GM12875 (cell line): ENCODE results near the gene SP1.
"Not testable (repeated sequence)": the region's sequence is repeated elsewhere in the genome, so short reads cannot be mapped to it uniquely, and the experiment has no call there.

ENCODE experiments used
- H3K4me3 ChIP-seq: one replicate; pipeline ENCODE4 v1.5.1; 2011; ENCODE audit warnings: low read depth, low read length, control low read depth
- CTCF ChIP-seq: IDR thresholded peaks from 2 replicates; pipeline ENCODE4 v1.5.1; 2011; ENCODE audit warnings: low read depth, mild to moderate bottlenecking, control low read depth, inconsistent platforms, low read length, moderate library complexity, borderline replicate concordance; ENCODE audit not compliant: insufficient read depth

Gene SP1

GRCh38 chr12:53418221-53418620 lies 38.2 kb downstream of the SP1 start:
- TF ChIP-seq CTCF: no peak
- no peak overlapping the region for H3K4me3 ChIP-seq

GRCh38 chr12:53419756-53420155 lies 39.8 kb downstream of the SP1 start:
- TF ChIP-seq CTCF: no peak
- H3K4me3 ChIP-seq: no peak overlapping the region

GRCh38 chr12:53422247-53422646 lies 42.3 kb downstream of the SP1 start:
- not testable (repeated sequence) for H3K4me3 ChIP-seq

GRCh38 chr12:53423597-53423996 lies 43.6 kb downstream of the SP1 start, which contains the start of gene AMHR2:
AMHR2 (plus strand) TSS chr12:53423855; CDS start chr12:53423935, 80 bp downstream.
- no peak for TF ChIP-seq CTCF
- no peak within 1 kb of the TSS for H3K4me3 ChIP-seq

GRCh38 chr12:53424626-53425514 lies 44.9 kb downstream of the SP1 start:
- TF ChIP-seq CTCF: no peak
- no peak overlapping the region for H3K4me3 ChIP-seq

- H3K4me3 ChIP-seq: no peak overlapping the region
These were observed 45.7 kb downstream of the SP1 start for GRCh38 chr12:53425515-53426150.

More at GRCh38 chr12:53425515-53426150, 45.7 kb downstream of the SP1 start:
- no peak for TF ChIP-seq CTCF
